ENCODE data around the gene FKBP15. TPM values are rescaled to one million over a fixed set of nuclear protein-coding genes. Genes with fewer than 3 reads are reported as not detected.

Gene FKBP15
- total and polyA plus RNA-seq, 2 donors (not counting 3 experiments of a cell fraction or from before 2014, with no cell fraction given): 16.8 to 26.8 TPM

GRCh38 chr9:113231701-113232100 lies 10.6 kb upstream of the FKBP15 start:
- no peak for FAIRE-seq
- dilution Hi-C loops (cut with MboI; ENCODE audit: extremely low pct_ligation_motif_present, low sequenced_read_pairs): no loop called here
- POLR2A ChIA-PET: no interaction called here

DNA sequence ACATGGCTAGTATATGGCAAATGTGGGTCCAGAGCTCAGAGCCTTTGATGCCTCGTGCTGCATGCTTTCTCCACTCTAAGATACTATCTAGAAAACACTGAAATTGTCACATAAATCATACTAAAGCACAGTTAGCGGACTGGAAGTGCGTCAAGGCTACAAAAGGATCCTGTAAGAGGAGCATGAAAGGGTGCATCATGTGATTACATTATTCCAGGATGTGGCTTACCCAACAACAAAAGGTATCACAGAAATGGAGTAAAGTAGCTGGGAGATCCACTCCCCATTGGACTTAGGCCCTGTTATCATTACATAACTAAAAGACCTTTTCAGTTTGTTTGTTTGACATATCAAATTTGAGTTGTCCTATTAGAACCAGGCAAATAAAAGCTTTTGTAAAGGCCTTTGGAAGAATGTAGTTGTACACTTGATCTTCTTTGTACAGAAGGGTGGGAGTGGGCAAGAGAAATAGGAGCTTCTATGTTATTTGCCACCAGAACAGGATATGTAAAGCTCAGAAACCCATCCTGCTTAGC lies 7.1 kb upstream of the FKBP15 start:
- Histone ChIP-seq H2AFZ (ENCODE audit: low read depth, low read length) (no peak overlapping the region), H3K27ac (ENCODE audit: insufficient read depth, low read depth, low read length) (no peak overlapping the region), H3K4me3 (replicated peaks in 1 of 3; ENCODE audit: insufficient read depth in 1 of 3, low read depth in 1 of 3, low read length in 3 of 3) (no peak overlapping the region), H3K4me2 (ENCODE audit: insufficient read depth, low read length) (no peak overlapping the region), H4K20me1 (replicated peaks; ENCODE audit: control insufficient read depth, extremely low read depth, insufficient read depth, low read length) (no peaks in the 10 kb centered on the region), H3K36me3 (ENCODE audit: control insufficient read depth in 2 of 2, extremely low read depth in 1 of 2, insufficient read depth in 2 of 2, low read length in 2 of 2) (no peaks in the 10 kb centered on the region), H3K79me2 (ENCODE audit: control insufficient read depth, insufficient read depth, low read length) (no peaks in the 10 kb centered on the region), H3K9me1 (replicated peaks; ENCODE audit: control insufficient read depth, extremely low read depth, insufficient read depth, low read length) (no peaks in the 10 kb centered on the region), H3K9me3 (replicated peaks; ENCODE audit: control insufficient read depth, insufficient read depth, low read length) (no peaks in the 10 kb centered on the region), H3K4me1 (ENCODE audit: control insufficient read depth, extremely low read depth, insufficient read depth, low read length) (peaks cover 7% of the 10 kb centered on the region), H3K27me3 (ENCODE audit: control insufficient read depth in 2 of 2, insufficient read depth in 2 of 2, low read length in 2 of 2) (no peaks in the 10 kb centered on the region), H3K9ac (replicated peaks; ENCODE audit: extremely low read depth, insufficient read depth, low read length) (no peak overlapping the region)
- FAIRE-seq (no peak), DNase-seq (ENCODE audit: low read depth, low spot score) (no peak)
- dilution Hi-C loops (cut with MboI; ENCODE audit: extremely low pct_ligation_motif_present, low sequenced_read_pairs): no loop called here
- TF ChIP-seq JUN (IDR thresholded peaks at IDR 0.05; ENCODE audit: borderline replicate concordance, insufficient read depth, insufficient read length, low read depth): no peak
- TF ChIP-seq EZH2 (IDR thresholded peaks at IDR 0.05; ENCODE audit: borderline replicate concordance, low read depth, low read length, severe bottlenecking): no peak
- TF ChIP-seq, protein P1, sequence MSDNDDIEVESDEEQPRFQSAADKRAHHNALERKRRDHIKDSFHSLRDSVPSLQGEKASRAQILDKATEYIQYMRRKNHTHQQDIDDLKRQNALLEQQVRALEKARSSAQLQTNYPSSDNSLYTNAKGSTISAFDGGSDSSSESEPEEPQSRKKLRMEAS (IDR thresholded peaks at IDR 0.05; ENCODE audit: insufficient read depth, insufficient read length): no peak
- TF ChIP-seq FOS (IDR thresholded peaks at IDR 0.05; ENCODE audit: borderline replicate concordance, insufficient read depth, low read length): no peak
- no peak for TF ChIP-seq POLR2AphosphoS5 (IDR thresholded peaks at IDR 0.05; ENCODE audit: insufficient read depth, low read depth, low read length)
- no peak for TF ChIP-seq POLR2A (IDR thresholded peaks at IDR 0.05; ENCODE audit: low read depth, low read length)
- no peak for TF ChIP-seq GATA2 (IDR thresholded peaks at IDR 0.05; ENCODE audit: insufficient read depth, insufficient read length, low read depth, low read length)
- TF ChIP-seq, protein P2, sequence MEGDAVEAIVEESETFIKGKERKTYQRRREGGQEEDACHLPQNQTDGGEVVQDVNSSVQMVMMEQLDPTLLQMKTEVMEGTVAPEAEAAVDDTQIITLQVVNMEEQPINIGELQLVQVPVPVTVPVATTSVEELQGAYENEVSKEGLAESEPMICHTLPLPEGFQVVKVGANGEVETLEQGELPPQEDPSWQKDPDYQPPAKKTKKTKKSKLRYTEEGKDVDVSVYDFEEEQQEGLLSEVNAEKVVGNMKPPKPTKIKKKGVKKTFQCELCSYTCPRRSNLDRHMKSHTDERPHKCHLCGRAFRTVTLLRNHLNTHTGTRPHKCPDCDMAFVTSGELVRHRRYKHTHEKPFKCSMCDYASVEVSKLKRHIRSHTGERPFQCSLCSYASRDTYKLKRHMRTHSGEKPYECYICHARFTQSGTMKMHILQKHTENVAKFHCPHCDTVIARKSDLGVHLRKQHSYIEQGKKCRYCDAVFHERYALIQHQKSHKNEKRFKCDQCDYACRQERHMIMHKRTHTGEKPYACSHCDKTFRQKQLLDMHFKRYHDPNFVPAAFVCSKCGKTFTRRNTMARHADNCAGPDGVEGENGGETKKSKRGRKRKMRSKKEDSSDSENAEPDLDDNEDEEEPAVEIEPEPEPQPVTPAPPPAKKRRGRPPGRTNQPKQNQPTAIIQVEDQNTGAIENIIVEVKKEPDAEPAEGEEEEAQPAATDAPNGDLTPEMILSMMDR (IDR thresholded peaks at IDR 0.05; ENCODE audit: extremely low read depth in 1 of 2, insufficient read depth in 1 of 2, low read depth in 1 of 2, low read length in 2 of 2): no peak
- TF ChIP-seq MYC (IDR thresholded peaks at IDR 0.05; ENCODE audit: low read depth, low read length): no peak
- intact Hi-C loops (cut with micrococcal nuclease): no loop called here
- BruUV-seq (replicated peaks): no TSS peak
- ChIA-PET POLR2A (no interaction called here), CTCF (interaction anchor here (1.2 kb wide), 1 partner anchor 15 kb away, joined by 3 read pairs; no protein-coding TSS in a partner anchor)

More at GRCh38 chr9:113231701-113232100, 10.6 kb upstream of the FKBP15 start:
- Histone ChIP-seq H3K27ac (ENCODE audit: insufficient read depth, low read depth, low read length) (no peak overlapping the region), H3K9me3 (replicated peaks; ENCODE audit: control insufficient read depth, insufficient read depth, low read length) (no peaks in the 10 kb centered on the region), H3K27me3 (ENCODE audit: control insufficient read depth in 2 of 2, insufficient read depth in 2 of 2, low read length in 2 of 2) (no peaks in the 10 kb centered on the region), H3K4me1 (ENCODE audit: control insufficient read depth, extremely low read depth, insufficient read depth, low read length) (peaks cover 13% of the 10 kb centered on the region), H3K9me1 (replicated peaks; ENCODE audit: control insufficient read depth, extremely low read depth, insufficient read depth, low read length) (no peaks in the 10 kb centered on the region), H2AFZ (ENCODE audit: low read depth, low read length) (no peak overlapping the region), H3K79me2 (ENCODE audit: control insufficient read depth, insufficient read depth, low read length) (no peaks in the 10 kb centered on the region), H3K9ac (replicated peaks; ENCODE audit: extremely low read depth, insufficient read depth, low read length) (no peak overlapping the region), H3K4me3 (replicated peaks in 1 of 3; ENCODE audit: insufficient read depth in 1 of 3, low read depth in 1 of 3, low read length in 3 of 3) (no peak overlapping the region), H3K4me2 (ENCODE audit: insufficient read depth, low read length) (no peak overlapping the region), H4K20me1 (replicated peaks; ENCODE audit: control insufficient read depth, extremely low read depth, insufficient read depth, low read length) (no peaks in the 10 kb centered on the region), H3K36me3 (ENCODE audit: control insufficient read depth in 2 of 2, extremely low read depth in 1 of 2, insufficient read depth in 2 of 2, low read length in 2 of 2) (no peaks in the 10 kb centered on the region)
- TF ChIP-seq FOS (IDR thresholded peaks at IDR 0.05; ENCODE audit: borderline replicate concordance, insufficient read depth, low read length): no peak
- no peak for TF ChIP-seq MYC (IDR thresholded peaks at IDR 0.05; ENCODE audit: low read depth, low read length)
- TF ChIP-seq POLR2A (IDR thresholded peaks at IDR 0.05; ENCODE audit: low read depth, low read length): no peak
- TF ChIP-seq JUN (IDR thresholded peaks at IDR 0.05; ENCODE audit: borderline replicate concordance, insufficient read depth, insufficient read length, low read depth): no peak
- TF ChIP-seq EZH2 (IDR thresholded peaks at IDR 0.05; ENCODE audit: borderline replicate concordance, low read depth, low read length, severe bottlenecking): no peak
- no peak for TF ChIP-seq POLR2AphosphoS5 (IDR thresholded peaks at IDR 0.05; ENCODE audit: insufficient read depth, low read depth, low read length)
- TF ChIP-seq, protein P1 (IDR thresholded peaks at IDR 0.05; ENCODE audit: insufficient read depth, insufficient read length): no peak
- no peak for DNase-seq (ENCODE audit: low read depth, low spot score)
- intact Hi-C loops (cut with micrococcal nuclease): no loop called here
- BruUV-seq (replicated peaks): no TSS peak
- CTCF ChIA-PET: interaction anchor here (0.7 to 1.0 kb wide), 2 partner anchors 9 to 43 kb away, joined by 3 read pairs; no protein-coding TSS in a partner anchor

Measured in endothelial cell of umbilical vein (primary cell).